ENCODE measurements around the gene SSU72.
"Not testable (repeated sequence)": the region's sequence is repeated elsewhere in the genome, so short reads cannot be mapped to it uniquely, and the experiment has no call there.

SSU72 gene

DNA sequence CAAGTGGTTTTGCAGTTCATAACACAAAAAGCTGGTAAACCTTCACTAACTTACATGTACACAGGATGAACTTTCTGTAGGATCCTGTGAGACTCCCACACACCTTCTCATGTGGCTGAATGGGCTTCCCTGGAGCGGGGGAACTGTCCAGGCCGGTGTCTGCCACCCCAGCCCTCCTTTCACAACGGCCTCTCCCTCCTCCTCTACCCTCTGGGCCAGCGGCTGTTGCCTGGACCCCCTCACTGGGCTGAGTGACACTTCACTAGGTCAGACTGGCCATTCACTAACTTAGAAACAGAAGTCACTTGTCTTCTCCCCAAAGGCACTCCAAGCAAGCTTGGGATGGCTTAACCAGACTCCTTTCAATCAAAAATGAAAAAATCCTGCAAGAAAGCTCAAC is 16.1 kb downstream of the SSU72 start:
- DNase-seq (ENCODE audit: low spot score): no peak

DNA sequence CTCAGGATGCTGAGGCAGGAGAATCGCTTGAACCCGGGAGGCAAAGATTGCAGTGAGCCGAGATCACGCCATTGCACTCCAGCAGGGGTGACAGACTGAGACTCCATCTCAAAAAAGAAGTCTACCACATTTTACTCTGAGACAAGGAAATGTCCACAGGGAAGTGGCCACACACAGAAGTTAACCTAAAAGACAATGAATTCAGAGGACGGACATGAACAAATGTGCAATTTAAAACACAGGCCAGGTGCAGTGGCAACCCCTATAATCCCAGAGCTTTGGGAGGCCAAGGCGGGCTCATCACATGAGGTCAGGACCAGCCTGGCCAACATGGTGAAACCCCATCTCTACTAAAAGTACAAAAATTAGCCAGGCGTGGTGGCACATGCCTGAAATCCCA is 17.0 kb downstream of the SSU72 start:
- DNase-seq (ENCODE audit: low spot score): not testable (repeated sequence)

DNA sequence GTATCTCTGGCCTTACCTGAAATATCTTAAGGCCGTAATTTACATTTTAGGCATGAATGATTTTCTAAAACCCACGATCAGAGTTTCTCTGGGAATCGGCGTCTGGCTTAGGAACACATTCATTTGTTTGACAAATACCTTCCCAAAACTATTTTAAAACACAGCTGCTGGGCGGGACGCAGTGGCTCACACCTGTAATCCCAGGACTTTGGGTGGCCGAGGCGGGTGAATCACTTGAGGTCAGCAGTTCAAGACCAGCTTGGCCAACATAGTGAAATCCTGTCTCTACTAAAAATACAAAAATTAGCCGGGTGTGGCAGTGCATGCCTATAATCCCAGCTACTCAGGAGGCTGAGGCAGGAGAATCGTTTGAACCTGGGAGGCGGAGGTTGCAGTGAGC is 17.7 kb downstream of the SSU72 start:
- DNase-seq (ENCODE audit: low spot score): not testable (repeated sequence)

DNA sequence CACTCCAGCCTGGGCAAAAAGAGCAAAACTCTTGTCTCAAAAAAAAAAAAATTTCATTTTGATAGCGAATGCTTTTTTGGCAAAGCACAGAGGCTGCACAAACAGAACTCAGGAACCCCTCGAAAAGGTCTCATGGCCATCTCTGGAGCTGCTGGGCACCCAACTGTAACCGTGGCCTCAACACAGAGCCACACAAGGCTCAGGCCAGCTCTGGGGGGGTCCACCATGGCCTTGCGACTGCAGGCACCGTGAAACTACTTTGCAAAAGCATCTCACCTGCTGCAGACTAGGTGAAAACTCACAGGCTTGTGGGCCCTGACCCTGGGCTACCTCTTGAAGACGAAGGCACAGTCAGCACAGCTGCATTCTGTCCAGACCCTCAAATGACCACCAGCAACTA is 18.2 kb downstream of the SSU72 start:
- no peak for DNase-seq (ENCODE audit: low spot score)

DNA sequence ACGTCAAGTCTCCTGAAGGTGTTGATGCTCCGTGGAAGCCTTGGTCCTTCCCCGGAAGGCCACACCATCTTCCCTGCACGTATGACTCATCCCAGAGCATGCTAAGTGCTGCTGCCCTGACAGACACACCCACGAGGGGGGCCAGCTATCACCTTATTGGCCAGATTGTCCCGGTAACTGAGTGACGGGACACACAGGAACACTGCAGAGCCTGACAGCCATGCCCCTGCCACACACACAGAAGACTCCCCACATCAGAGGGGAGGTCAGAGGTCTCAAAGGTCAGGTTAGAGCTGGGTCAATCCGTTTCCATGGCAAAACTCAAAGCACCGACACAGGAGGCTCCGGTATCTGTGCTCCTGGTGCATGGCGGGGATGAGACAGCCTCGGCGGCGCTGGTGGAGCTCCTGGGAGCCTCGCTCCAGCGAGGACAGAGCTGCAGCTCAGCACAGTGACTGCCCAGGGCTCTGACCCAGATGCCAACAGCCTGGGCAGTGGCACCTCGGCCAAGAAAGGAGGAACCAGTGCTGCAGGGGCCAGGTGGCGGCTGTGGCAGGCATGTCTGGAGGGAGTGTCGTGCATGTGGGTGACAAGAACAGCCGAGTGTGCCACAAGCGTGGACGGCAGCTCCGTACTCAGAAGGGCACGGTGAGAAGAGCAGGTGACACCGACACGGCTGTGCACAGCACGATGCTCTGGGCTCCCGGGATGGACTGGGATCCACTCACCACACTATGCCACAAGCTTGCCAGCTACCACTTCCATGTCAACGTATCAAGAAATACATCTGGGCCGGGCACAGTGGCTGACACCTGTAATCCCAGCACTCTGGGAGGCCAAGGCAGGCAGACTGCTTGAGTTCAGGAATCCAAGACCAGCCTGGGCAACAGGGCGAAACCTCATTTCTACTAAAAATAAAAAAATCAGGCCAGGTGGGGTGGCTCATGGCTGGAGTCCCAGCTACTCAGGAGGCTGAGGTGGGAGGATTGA is 19.4 kb downstream of the SSU72 start:
- DNase-seq (ENCODE audit: low spot score): no peak

DNA sequence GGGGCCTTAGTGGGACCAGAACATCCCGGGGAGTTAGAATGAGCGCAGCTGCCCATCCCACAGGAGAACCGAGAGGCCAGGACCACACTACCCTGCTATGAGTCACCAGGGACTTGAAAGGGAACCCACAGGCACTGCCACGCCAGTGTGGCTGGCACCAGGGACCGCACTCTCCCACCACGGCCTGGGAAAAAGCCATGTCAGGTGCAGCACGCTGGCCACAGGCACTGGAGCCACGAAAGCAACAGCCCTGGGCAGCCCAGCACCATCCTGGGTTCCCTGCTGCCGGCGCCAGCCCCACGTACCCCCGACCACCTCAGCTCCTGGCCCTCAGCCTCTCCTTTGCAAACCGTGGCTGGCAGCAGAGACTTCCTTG is 20.1 kb downstream of the SSU72 start:
- no peak for DNase-seq (ENCODE audit: low spot score)

DNA sequence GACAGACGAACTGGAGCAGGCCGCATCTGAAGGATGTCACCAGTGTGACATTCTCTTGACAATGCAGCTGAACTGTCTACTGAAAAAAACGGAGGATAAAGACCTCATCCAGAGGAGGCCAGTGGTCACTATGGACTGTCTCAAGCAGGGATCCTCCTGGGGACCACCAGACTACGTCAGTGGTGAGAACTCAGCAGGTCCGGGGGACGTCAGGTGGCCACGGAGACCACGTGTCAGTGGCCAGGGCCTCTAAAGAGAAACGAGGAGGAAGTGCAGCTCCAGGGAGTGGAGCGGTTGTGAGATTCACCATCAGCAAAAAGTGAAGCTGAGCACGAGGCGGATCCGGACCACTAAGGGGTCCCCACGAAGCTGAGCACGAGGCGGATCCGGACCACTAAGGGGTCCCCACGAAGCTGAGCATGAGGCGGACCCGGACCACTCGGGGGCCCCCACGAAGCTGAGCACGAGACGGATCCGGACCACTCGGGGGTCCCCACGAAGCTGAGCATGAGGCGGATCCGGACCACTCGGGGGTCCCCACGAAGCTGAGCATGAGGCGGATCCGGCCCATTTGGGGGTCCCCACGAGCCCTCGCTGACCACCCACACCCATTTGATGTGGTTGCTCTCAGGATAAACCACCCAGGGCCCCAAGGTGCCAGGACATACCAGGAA is 20.7 kb downstream of the SSU72 start:
- no peak for DNase-seq (ENCODE audit: low spot score)

DNA sequence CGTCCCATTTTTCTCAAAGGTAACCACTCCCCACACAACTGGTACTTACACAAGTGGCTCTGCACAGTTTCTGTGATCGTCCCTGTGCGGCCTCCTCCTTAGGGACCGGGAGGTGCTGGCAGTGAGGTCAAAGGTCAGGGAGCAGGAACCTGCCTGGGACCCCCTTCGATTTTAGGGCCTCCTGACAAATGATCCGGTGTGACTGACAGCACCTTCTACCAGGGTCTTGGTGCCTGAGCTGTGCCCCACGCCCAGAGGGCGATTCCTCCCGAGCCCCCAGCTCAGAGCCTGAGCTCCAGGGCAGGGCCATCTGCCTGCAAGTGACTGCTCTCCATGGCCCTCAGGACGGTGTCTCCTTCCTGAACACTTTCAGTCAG is 22.4 kb downstream of the SSU72 start:
- no peak for DNase-seq (ENCODE audit: low spot score)

DNA sequence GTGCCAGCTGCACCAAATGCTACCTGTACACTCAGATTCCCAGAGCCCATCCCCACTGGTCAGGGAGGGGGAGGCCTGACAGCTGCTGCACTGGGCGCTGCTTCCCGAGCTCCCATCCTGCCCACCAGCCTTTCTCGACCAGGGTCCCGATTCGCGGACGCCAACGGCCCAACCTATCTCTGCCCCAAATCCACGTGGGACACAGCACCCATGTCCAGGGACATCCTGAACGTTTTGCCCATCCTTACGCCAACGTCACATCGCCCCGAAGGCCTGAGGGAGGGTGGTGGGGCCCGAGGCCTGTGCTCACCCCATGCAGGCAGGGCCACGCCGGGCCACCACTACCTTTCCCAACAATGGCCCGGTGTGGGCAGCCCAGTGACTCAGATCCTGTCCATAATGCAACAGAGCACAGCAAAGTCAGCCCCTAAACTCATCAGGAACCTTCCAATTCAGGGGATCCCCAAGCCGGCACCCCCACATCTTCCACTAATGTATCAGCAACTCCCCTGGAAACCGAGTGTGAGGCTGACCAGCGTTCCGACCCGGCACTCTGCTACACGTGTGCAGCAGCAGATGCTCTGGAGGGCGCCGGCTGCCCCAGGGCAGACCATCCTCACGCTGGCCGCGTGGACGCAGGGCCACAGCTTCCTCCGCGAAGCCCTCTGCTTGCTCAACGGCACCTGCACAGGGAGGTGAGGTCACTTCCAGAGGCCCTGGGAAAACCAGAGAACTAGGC is 23.0 kb downstream of the SSU72 start:
- DNase-seq (ENCODE audit: low spot score): no peak

DNA sequence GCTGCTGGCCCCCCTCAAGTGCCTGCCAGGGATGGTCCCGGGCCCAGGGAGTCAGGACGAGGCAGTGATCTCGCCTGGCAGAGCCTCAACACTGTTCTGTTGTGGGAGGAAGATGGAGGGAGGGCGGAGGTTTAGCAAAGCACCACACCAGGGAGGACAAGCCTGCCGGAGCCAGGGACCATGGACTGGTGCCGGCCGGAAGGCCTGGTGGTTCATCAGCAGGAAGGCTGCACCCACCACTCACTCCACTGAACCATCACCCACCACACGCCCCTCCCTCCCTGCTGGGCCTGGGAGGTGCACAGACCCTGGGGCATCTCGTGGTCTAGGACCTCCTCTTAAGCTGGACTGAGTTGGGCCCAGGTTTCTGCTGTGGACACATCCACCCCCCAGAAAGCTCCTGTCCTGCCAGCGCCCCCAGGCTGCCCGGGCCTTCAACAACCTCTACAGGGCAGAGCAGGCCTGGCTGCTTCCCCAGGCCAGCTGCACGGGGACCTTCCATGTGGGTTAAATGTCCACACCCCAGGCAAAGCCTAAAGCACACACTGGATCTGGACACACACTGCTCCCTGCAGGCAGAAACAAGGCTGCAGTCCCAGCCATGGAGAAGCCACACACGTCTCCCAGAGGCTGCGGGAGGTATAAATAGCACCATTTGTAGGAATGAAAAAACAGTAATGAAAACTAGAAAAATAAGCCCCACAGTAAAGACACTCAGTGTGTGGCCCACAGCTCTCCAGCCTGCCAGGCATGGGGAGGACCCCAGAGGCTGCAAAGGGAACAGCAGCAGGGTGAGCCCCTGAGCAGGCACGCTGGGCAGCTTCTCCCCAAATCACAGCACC is 23.9 kb downstream of the SSU72 start:
- DNase-seq (ENCODE audit: low spot score): no peak

DNA sequence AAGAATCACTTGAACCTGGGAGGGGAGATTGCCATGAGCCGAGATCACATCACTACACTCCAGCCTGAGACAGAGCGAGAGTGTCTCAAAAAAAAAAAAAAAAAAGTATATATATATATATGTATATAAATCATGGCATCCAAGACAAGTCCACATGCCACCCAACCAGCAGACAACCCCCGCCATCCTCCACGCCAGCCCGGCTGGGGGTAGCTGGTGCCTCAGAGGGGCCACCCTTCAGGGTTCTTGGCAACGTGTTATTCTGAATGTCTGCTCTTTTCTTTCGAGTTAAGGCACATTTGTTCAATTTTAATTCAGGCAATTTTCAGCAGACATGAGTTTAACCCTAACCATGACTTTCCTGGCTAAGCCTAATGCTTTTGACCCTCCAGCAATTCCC is 24.6 kb downstream of the SSU72 start:
- no peak for DNase-seq (ENCODE audit: low spot score)

DNA sequence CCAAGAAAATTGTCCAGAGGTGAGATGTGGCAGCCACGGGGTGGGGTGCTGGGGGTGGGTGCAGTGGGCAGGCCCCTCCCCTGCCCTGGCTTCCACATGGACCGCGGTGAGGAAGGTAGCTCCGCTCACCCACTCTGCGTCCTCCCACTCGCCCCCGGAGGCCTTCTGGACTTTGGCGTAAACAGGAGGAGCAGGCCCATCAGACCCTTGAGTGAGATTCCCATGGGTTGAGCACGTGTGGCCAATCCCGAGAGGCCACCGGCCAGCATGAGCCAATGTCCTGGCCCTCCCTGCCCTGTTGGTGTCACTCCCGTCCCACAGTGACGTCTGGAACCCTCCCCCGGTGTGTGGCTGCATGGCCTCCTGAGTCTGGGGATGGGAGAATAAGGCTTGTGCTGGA is 26.1 kb downstream of the SSU72 start:
- DNase-seq (ENCODE audit: low spot score): no peak

DNA sequence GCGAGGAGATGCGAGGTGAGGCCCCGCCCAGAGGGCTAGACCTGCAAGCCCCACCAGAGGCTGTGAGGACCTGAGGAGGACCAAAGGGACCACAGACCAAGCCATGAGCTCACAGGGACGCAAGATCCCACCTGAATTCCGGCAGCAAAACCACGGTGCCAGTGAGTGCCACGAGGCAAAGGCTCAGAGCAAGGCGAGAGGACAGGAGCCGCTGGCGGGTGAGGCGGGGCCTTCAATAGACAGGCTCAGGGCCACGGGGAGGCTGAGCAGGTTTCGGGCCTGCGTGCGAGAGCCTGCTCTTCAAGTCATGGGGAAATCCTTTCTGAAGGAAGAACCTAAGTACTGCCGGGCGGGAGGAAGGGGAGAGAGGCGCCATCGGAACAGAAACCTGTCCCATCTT is 27.2 kb downstream of the SSU72 start:
- no peak for DNase-seq (ENCODE audit: low spot score)

DNA sequence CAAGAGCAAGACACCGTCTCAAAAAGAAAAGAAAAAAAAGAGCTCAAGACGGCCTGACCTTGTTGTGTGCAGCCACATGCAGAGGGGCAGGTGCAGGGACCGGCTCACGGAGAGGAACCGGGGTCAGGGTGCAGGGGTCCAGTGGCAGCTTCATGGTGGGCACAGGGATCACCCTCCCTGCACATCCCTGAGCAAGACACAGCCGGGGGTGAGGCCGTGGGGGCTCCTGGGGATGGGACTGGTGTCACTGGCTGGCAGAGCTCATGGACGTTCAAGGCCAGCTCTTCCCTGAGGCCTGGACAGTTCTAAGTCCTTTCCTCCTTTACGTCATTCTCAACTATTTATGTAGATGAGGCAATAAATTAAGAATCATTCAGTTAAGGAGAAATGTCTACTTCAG is 27.7 kb downstream of the SSU72 start:
- no peak for DNase-seq (ENCODE audit: low spot score)

DNA sequence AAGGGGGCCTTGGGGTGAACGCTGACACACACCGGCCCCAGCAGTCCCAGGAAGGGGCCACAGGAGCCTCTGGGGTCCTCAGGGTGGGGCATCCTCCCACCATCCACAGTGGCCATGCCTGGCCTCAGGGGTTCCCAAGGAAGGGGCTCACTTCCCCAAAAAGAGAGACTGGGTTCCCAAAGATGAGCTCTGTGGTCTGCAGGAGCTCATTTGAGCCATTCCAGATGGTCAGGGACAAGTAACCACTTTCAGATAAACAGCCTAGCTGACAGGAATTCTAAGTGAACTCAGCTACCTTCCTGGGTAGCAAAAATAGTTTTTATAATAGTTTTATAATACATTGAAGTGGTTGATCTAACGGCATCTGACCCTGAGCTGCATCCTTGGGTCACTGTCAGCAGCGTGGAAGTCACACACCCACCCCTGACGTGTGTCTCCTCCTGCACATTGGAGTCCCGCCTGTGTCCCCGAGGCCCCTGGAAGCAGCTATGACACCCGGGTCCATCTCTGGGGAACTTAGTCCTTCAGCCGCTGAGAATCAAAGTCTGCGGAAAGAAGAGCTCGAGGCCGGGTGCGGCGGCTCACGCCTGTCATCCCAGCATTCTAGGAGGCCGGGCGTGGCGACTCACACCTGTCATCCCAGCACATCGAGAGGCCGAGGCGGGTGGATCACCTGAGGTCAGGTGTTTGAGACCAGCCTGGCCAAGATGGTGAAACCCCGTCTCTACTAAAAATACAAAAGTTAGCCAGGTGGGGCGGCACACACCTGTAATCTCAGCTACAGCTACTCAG is 28.5 kb downstream of the SSU72 start:
- no peak for DNase-seq (ENCODE audit: low spot score)

DNA sequence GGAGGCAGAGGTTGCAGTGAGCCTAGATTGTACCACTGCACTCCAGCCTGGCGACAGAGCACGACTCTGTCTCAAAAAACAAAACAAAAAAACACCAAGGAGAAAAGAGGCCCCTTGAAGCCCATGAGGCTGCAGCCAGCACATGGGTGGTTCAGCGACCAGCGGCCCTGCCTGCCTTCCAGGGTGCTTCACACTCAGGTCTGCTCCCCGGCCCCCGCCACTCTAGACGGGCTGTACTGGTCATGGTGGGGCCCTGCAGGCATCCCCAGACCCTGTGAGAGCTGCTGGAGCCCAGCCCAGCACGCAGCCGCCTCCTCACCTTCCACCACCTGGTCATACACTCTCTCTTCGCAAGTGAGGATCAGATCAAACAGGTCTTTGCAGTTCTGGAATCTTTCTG is 30.1 kb downstream of the SSU72 start:
- no peak for DNase-seq (ENCODE audit: low spot score)

DNA sequence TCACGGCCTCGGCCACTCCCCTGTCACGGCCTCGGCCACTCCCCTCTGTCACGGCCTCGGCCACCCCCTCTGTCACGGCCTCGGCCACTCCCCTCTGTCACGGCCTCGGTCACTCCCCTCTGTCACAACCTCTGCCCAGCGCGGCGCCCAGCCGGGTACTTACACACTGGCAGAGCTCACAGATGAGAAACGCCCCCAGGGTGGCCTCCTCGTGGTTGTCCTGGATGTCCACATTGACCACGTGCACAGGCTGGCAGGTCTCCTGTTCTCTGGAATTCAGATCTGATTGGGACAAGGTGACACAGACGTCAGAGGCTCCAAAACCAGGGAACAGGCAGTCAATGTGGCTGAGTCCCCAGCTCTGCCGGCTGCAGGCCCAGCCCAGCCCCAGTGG is 31.0 kb downstream of the SSU72 start:
- DNase-seq (ENCODE audit: low spot score): no peak

DNA sequence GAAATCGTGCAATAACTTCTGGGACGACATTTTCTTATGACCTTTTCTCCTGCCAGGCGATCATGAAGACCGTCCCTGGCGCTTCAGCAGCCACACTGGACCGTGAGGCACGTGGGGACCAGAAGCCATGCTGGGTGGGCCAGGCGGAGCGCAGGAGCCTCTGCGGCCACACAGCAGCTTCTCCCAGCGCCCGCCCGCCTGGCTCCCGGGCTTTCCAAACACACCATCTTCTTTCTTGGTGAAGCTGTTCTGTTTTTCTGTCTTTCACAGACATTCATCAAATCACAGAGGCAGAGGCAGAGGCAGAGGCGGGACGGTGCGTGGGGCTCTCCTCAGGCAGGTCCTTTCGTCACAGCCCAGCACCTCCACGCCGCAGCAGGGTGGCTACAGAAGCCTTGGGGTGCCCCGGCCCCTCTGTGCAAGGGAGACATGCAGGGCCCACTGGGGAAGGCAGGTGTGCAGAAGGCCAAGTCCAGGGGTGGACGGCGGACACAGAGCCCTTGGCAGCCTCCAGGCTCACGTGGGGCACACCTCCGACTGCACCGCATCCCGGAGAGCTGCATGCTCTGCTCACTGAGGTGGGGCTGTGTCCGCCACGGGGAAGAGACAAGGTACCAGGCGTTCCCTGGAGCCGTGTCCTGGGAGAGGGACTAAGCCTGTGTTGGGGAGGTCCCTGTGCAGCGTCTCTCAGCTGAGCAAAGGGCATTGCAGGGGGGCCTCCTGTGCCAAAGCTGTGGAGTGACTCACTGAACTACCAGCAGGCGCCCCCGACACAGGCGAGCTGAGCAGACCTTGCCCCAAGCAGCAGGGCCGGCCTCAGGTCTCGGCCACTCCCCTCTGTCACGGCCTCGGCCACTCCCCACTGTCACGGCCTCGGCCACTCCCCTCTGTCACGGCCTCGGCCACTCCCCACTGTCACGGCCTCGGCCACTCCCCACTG is 31.6 kb downstream of the SSU72 start:
- DNase-seq (ENCODE audit: low spot score): no peak

DNA sequence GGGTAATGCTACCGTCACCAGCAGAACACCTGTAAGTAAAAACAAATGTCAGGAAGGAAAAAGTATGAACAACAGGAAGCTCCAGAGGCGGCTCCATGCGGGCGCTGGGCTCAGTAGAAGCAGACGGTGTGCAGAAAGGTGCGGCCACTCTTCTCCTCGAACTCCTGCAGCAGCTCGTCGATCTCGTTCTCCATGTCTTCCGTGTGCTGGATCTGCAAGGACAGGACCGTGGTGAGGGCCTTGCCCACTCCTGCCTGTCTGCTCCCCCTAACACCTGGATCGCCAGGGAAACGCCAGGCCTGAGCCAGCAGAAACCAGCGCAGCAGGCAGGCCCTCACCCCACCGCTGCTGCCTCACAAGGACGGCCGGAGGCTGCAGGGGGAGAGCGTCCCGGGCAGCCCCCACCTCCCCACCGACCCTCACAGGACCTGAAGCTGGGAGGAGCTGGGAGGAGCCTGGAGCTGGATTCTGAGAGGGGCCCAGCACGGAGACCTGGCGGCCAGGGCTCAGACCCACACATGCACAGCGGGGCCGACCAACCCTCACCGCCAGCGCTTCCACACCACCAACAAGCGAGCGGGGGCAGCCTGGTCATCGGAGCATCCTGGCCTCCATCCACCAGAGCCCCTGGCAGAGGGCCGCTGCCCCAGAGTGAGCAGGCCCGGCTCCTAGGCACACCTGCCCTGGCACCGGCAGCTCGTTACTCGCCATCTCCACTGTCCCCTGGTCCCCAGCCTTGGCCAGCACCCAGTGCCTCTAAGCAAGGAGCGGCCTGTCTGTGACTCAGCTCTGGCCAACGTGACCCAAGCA is 32.5 kb downstream of the SSU72 start:
- DNase-seq (ENCODE audit: low spot score): no peak
